K562 (cell line): ENCODE measurements around the gene LAG3. TPM values are rescaled to one million over a fixed set of nuclear protein-coding genes. Genes with fewer than 3 reads are reported as not detected.
A peak's percentile ranks its signal among the peaks of the same experiment; 100 is the strongest.

ENCODE experiments used
- BRF1 ChIP-seq: IDR thresholded peaks from 3 replicates; pipeline ENCODE4 v1.6.1; 2011; ENCODE audit warnings: borderline replicate concordance, mild to moderate bottlenecking; ENCODE audit not compliant: insufficient read length; ENCODE audit errors: extremely low read depth
- CBX5 ChIP-seq: IDR thresholded peaks from 2 replicates; pipeline ENCODE4 v1.6.1; 2014; ENCODE audit warnings: low read depth, borderline replicate concordance
- CSDE1 ChIP-seq, 2 experiments: fragments of 450-650 bp; IDR thresholded peaks; 2 replicates each; pipeline ENCODE4 v1.6.1; 2016; ENCODE audit warnings: mild to moderate bottlenecking in 1 of 2
- ESRRA ChIP-seq: fragments of 450-650 bp; IDR thresholded peaks from 2 replicates; pipeline ENCODE4 v1.6.1; 2014; ENCODE audit warnings: low read depth, mild to moderate bottlenecking, moderate library complexity, borderline replicate concordance
- FOS ChIP-seq: IDR thresholded peaks from 3 replicates; pipeline ENCODE4 v1.6.1; 2011; ENCODE audit not compliant: insufficient read length; ENCODE audit errors: extremely low read depth
- GTF2B ChIP-seq: IDR thresholded peaks from 2 replicates; pipeline ENCODE4 v1.6.1; 2011; ENCODE audit not compliant: insufficient read length; ENCODE audit errors: extremely low read depth
- HSF4 ChIP-seq: fragments of 250-450 bp; sonication (Bioruptor Pico); IDR thresholded peaks from 2 replicates; pipeline ENCODE4 v2.1.2; 2022; ENCODE audit warnings: mild to moderate bottlenecking, moderate library complexity, borderline replicate concordance
- JUN ChIP-seq, 2 experiments: sonication (generic) in 1 of 2; formaldehyde crosslinking in 1 of 2; IDR thresholded peaks; 2 replicates each; pipeline versions ENCODE4 v1.6.1 to v1.8.0; 2012 to 2022; ENCODE audit warnings: borderline replicate concordance in 2 of 2, mild to moderate bottlenecking in 2 of 2, improper control_type of control experiment in 1 of 2, low read depth in 1 of 2, low read length in 1 of 2, missing genetic modification reagents in 1 of 2
- L3MBTL2 ChIP-seq: fragments of 450-650 bp; IDR thresholded peaks from 2 replicates; pipeline ENCODE4 v1.6.1; 2016; ENCODE audit warnings: mild to moderate bottlenecking, moderate library complexity
- MAFG ChIP-seq: fragments of 450-650 bp; conservative IDR thresholded peaks from 2 replicates; pipeline ENCODE4 v1.6.1; 2016; ENCODE audit warnings: missing genetic modification characterization, missing compliant biosample characterization
- NUFIP1 ChIP-seq: fragments of 450-650 bp; IDR thresholded peaks from 2 replicates; pipeline ENCODE4 v1.6.1; 2018; ENCODE audit not compliant: partially characterized antibody
- PHB ChIP-seq: fragments of 250-450 bp; sonication (Bioruptor Pico); IDR thresholded peaks from 2 replicates; pipeline ENCODE4 v1.5.0; 2021
- RFX1 ChIP-seq: fragments of 450-650 bp; IDR thresholded peaks from 2 replicates; pipeline ENCODE4 v1.6.1; 2016; ENCODE audit warnings: mild to moderate bottlenecking, moderate library complexity
- RFX7 ChIP-seq: fragments of 250-450 bp; sonication (Bioruptor Pico); IDR thresholded peaks from 2 replicates; pipeline ENCODE4 v1.5.1; 2021; ENCODE audit warnings: mild to moderate bottlenecking
- SIN3A ChIP-seq, 2 experiments: fragments of 150-350 bp in 1 of 2; IDR thresholded peaks; 2 replicates each; pipeline ENCODE4 v1.6.1; 2011 to 2016; ENCODE audit warnings: borderline replicate concordance in 2 of 2, low read depth in 2 of 2, low read length in 2 of 2, mild to moderate bottlenecking in 2 of 2, moderate library complexity in 2 of 2; ENCODE audit not compliant: control insufficient read depth in 1 of 2
- SRSF7 ChIP-seq: fragments of 200-400 bp; formaldehyde crosslinking; optimal IDR thresholded peaks from 2 replicates; pipeline ENCODE3; 2017; ENCODE audit warnings: mild to moderate bottlenecking, low read depth, low read length
- THRB ChIP-seq: fragments of 450-650 bp; formaldehyde crosslinking; conservative IDR thresholded peaks from 2 replicates; pipeline ENCODE4 v1.4.0; 2022; ENCODE audit warnings: mild to moderate bottlenecking, missing genetic modification characterization
- ZKSCAN8 ChIP-seq: fragments of 200-800 bp; sonication (Bioruptor generic); IDR thresholded peaks from 2 replicates; pipeline ENCODE4 v1.6.1; 2016; ENCODE audit warnings: missing genetic modification characterization, missing compliant biosample characterization
- ZNF124 ChIP-seq: sonication (generic); formaldehyde crosslinking; IDR thresholded peaks from 2 replicates; pipeline ENCODE4 v1.8.1; 2022; ENCODE audit warnings: missing genetic modification reagents
- ZNF217 ChIP-seq: sonication (generic); formaldehyde crosslinking; IDR thresholded peaks from 2 replicates; pipeline ENCODE4 v1.8.0; 2022; ENCODE audit warnings: mild to moderate bottlenecking, missing genetic modification reagents
- ZNF232 ChIP-seq: sonication (generic); formaldehyde crosslinking; IDR thresholded peaks from 2 replicates; pipeline ENCODE4 v1.8.0; 2022; ENCODE audit warnings: mild to moderate bottlenecking, missing genetic modification reagents
- ZNF561 ChIP-seq: fragments of 450-650 bp; formaldehyde crosslinking; conservative IDR thresholded peaks from 2 replicates; pipeline ENCODE4 v1.4.0; 2020; ENCODE audit warnings: mild to moderate bottlenecking, moderate library complexity
- ZNF695 ChIP-seq: fragments of 450-650 bp; formaldehyde crosslinking; IDR thresholded peaks from 2 replicates; pipeline ENCODE4 v1.4.0; 2020; ENCODE audit warnings: mild to moderate bottlenecking, moderate library complexity
- ZNF696 ChIP-seq: fragments of 250-450 bp; sonication (Bioruptor Pico); conservative IDR thresholded peaks from 2 replicates; pipeline ENCODE4 v1.4.0; 2020; ENCODE audit warnings: mild to moderate bottlenecking, moderate library complexity
- ZNF717 ChIP-seq: fragments of 250-450 bp; sonication (Bioruptor Pico); IDR thresholded peaks from 2 replicates; pipeline ENCODE4 v1.5.0; 2021
- ZNF740 ChIP-seq, 3 experiments: fragments of 200-800 bp in 1 of 3; sonication (Bioruptor generic) in 1 of 3; sonication (generic) in 1 of 3; formaldehyde crosslinking in 1 of 3; IDR thresholded peaks; 2 replicates each; pipeline versions ENCODE4 v1.6.1 to v1.8.0; 2016 to 2022; ENCODE audit warnings: mild to moderate bottlenecking in 2 of 3, missing compliant biosample characterization in 2 of 3, missing genetic modification characterization in 2 of 3, missing genetic modification reagents in 1 of 3
- ZNF778 ChIP-seq: fragments of 450-650 bp; formaldehyde crosslinking; IDR thresholded peaks from 2 replicates; pipeline ENCODE4 v1.4.0; 2020; ENCODE audit warnings: mild to moderate bottlenecking, moderate library complexity
- polyA plus RNA-seq, 8 experiments: library from polyadenylated mRNA; depleted of rRNA in 4 of 8; stranded (reverse) in 5 of 8; unstranded in 3 of 8; fragments of >200 nt; fragmentation: Nextera tagmentation in 2 of 8; fragmentation: Illumina TruSeq in 1 of 8; extraction: Ambion mirVana in 2 of 8; extraction: Trizol in 1 of 8; gene quantifications; 2 replicates each; pipeline versions ENCODE4 v1.2.1 to v1.2.3, GENCODE V29; 2011 to 2014; ENCODE audit warnings: inconsistent platforms in 1 of 8, missing spikeins in 1 of 8
- total RNA-seq, 7 experiments: library from RNA; depleted of rRNA in 6 of 7; stranded (reverse); fragments of >200 nt in 6 of 7; fragmentation: Illumina TruSeq in 2 of 7; extraction: Trizol in 2 of 7; gene quantifications; 2 replicates each; pipeline versions ENCODE4 v1.2.1 to v1.2.3, GENCODE V29; 2011 to 2021; ENCODE audit warnings: low replicate concordance in 1 of 7

Gene LAG3
- total and polyA plus RNA-seq, 9 of the 15 experiments (the other 6 are each of a cell fraction or from before 2014, with no cell fraction given) = 0.07 to 0.66 (median 0.09) TPM; not detected in 1

- TF ChIP-seq ZKSCAN8 (CRISPR knock-in tag) (no peak), JUN (IDR thresholded peaks at IDR 0.05; ENCODE audit: borderline replicate concordance, low read depth, low read length) (peak; percentile 66; the same call in 1 of the 2 replicates), JUN (CRISPR knock-in tag; IDR thresholded peaks at IDR 0.05; ENCODE audit: borderline replicate concordance) (no peak), ESRRA (peak; percentile 87), ZNF696 (no peak), ZNF124 (CRISPR knock-in tag) (no peak), GTF2B (no peak), RFX1 (no peak), THRB (CRISPR knock-in tag) (no peak; the same call in 1 of the 2 replicates), SIN3A (IDR thresholded peaks at IDR 0.05; ENCODE audit: borderline replicate concordance in 2 of 2, control insufficient read depth in 1 of 2, low read depth in 2 of 2, low read length in 2 of 2) (peak; percentile 43 to 79; a peak in 1 of 4 replicates), SRSF7 (no peak), L3MBTL2 (peak; percentile 98), ZNF717 (no peak), ZNF740 (CRISPR knock-in tag; IDR thresholded peaks at IDR 0.05) (0 out of 2 replicates have a peak, but pooled peaks have one; percentile 58), ZNF740 (tag; IDR thresholded peaks at IDR 0.05) (peak in 1 of 2 experiments; percentile 66; a peak in 2 of 4 replicates), ZNF232 (CRISPR knock-in tag) (no peak), PHB (CRISPR knock-in tag) (no peak), NUFIP1 (no peak), RFX7 (CRISPR knock-in tag) (no peak), ZNF778 (CRISPR knock-in tag) (no peak), ZNF695 (no peak), ZNF561 (CRISPR knock-in tag) (no peak), ZNF217 (CRISPR knock-in tag) (no peak), HSF4 (CRISPR knock-in tag) (no peak), CSDE1 (IDR thresholded peaks at IDR 0.05) (no peak), MAFG (tag) (no peak), FOS (peak; percentile 8), BRF1 (no peak), CBX5 (no peak)
Observed at GRCh38 chr12:6723607-6724408, 48.5 kb upstream of the LAG3 start, which contains the start of gene COPS7A (continued).
